DOHH2 (cell line): ENCODE measurements around the gene TMEM54.

Source experiments
- H3F3A ChIP-seq: fragments of 200-600 bp; sonication (generic), shearing (Covaris generic); 2 replicates; pipeline ENCODE4 v1.6.0; 2016; ENCODE audit warnings: antibody characterized with exemption, mild to moderate bottlenecking; ENCODE audit not compliant: control insufficient read depth, insufficient read depth
- H3K27ac ChIP-seq: fragments of 200-600 bp; sonication (generic); 2 replicates; pipeline ENCODE4 v1.5.1; 2014; ENCODE audit warnings: low read depth, mild to moderate bottlenecking, low read length, moderate library complexity
- H3K27me3 ChIP-seq: fragments of 200-600 bp; sonication (generic); 2 replicates; pipeline ENCODE4 v1.6.1; 2014; ENCODE audit warnings: mild to moderate bottlenecking, low read length, mixed read lengths; ENCODE audit not compliant: control insufficient read depth
- H3K36me3 ChIP-seq: fragments of 200-600 bp; sonication (generic); 2 replicates; pipeline ENCODE4 v1.6.1; 2014; ENCODE audit warnings: mild to moderate bottlenecking, low read length, moderate library complexity, mixed read lengths; ENCODE audit not compliant: control insufficient read depth
- H3K4me1 ChIP-seq: fragments of 200-600 bp; sonication (generic); 2 replicates; pipeline ENCODE4 v1.6.1; 2014; ENCODE audit warnings: mild to moderate bottlenecking, low read length, mixed read lengths; ENCODE audit not compliant: control insufficient read depth
- H3K4me2 ChIP-seq: fragments of 200-600 bp; sonication (generic); 2 replicates; pipeline ENCODE4 v1.6.0; 2014; ENCODE audit warnings: mild to moderate bottlenecking, low read length, moderate library complexity
- H3K4me3 ChIP-seq: fragments of 200-600 bp; sonication (generic); 2 replicates; pipeline ENCODE4 v1.5.1; 2014; ENCODE audit warnings: mild to moderate bottlenecking, low read length, mixed read lengths
- H3K79me2 ChIP-seq: fragments of 200-600 bp; sonication (generic); 2 replicates; pipeline ENCODE4 v1.6.1; 2014; ENCODE audit warnings: mild to moderate bottlenecking, low read length, mixed read lengths; ENCODE audit not compliant: control insufficient read depth
- H3K9me2 ChIP-seq: fragments of 200-600 bp; sonication (generic); replicated peaks from 2 replicates; pipeline ENCODE4 v1.6.1; 2014; ENCODE audit warnings: mild to moderate bottlenecking, low read length, mixed read lengths; ENCODE audit not compliant: control insufficient read depth
- H3K9me3 ChIP-seq: fragments of 200-600 bp; sonication (generic); 2 replicates; pipeline ENCODE4 v1.6.1; 2014; ENCODE audit warnings: antibody characterized with exemption, low read length, mixed read lengths; ENCODE audit not compliant: control insufficient read depth, insufficient read depth
- H4K20me1 ChIP-seq: fragments of 200-600 bp; sonication (generic); 2 replicates; pipeline ENCODE4 v1.6.0; 2014; ENCODE audit warnings: low read depth, mild to moderate bottlenecking, antibody characterized with exemption, low read length, moderate library complexity; ENCODE audit not compliant: control insufficient read depth, insufficient read depth
- CTCF ChIP-seq: fragments of 200-600 bp; sonication (generic); IDR thresholded peaks from one replicate; pipeline ENCODE4 v1.5.1; 2014; ENCODE audit warnings: antibody characterized with exemption, mild to moderate bottlenecking, low read depth, low read length; ENCODE audit not compliant: poor library complexity, severe bottlenecking
- EZH2phosphoT487 ChIP-seq: fragments of 200-600 bp; sonication (generic); IDR thresholded peaks from 2 replicates; pipeline ENCODE4 v1.6.1; 2017; ENCODE audit warnings: borderline replicate concordance, mild to moderate bottlenecking, antibody characterized with exemption, low read length, moderate library complexity, mixed read lengths

Gene TMEM54

DNA sequence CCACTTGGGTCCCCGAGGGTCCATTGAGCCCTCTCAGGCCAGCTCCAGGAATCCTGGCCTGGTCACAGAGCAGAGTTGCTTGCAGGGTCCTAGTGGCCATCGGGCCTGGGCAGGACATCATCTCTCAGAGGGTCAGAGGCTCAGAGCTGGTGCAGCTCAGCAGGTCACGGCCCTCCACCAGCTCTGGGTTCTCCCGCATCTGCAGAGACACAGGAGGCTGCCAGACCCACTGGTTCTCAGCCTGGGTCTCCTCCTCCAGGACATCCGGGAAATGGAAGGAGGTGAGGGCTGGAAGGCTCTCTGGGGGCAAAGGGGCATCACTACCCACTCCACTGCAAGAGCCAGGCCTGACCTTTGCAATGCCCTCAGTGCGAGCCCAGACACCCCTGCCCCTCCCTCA is 6.5 kb downstream of the TMEM54 start:
- no peaks in the 10 kb centered on the region for H3K4me1 ChIP-seq
- H3K79me2 ChIP-seq = no peaks in the 10 kb centered on the region
- no peaks in the 10 kb centered on the region for H3K9me2 ChIP-seq
- no peaks in the 10 kb centered on the region for H3K36me3 ChIP-seq
- no peak overlapping the region for H3K27ac ChIP-seq
- H3K4me3 ChIP-seq = no peak overlapping the region
- H3K27me3 ChIP-seq = peaks cover 37% of the 10 kb centered on the region
- TF ChIP-seq EZH2phosphoT487 (no peak), CTCF (no peak)
- H3F3A ChIP-seq = no peaks in the 10 kb centered on the region
- no peak overlapping the region for H3K4me2 ChIP-seq
- no peaks in the 10 kb centered on the region for H4K20me1 ChIP-seq
- H3K9me3 ChIP-seq = no peaks in the 10 kb centered on the region

DNA sequence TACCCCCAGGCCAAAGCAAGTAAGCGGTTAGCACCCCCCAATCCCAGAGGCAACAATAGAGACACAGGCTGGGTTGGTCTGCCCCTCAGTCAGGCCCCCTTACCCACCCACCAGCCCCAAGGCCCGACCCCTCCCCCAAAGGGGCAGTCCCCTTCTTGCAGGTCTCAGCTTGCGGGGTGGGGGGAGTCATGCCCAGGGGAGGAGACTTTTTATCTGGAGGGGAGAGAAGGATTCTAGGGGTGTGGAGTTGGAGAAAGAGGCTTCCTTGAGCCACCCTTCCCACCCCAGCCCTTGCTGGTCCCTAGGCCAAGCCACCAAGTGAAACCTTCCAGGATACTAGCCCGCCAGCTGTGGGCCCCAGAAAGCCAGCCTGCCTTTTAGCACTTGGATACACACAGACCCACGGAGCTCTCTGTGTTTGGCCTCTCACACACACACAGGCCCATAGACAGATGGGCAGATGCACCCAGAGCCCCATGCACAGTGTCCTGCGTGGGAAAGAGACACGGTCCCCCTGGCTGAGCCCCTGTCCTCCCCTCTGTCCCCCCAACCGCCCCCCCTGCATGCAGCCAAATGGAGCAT is 7.1 kb downstream of the TMEM54 start:
- TF ChIP-seq EZH2phosphoT487 (no peak), CTCF (no peak)
- no peaks in the 10 kb centered on the region for H3F3A ChIP-seq
- H3K79me2 ChIP-seq = no peaks in the 10 kb centered on the region
- H3K27me3 ChIP-seq = peaks cover 32% of the 10 kb centered on the region; the same call in 1 of the 2 replicates
- H3K36me3 ChIP-seq = no peaks in the 10 kb centered on the region
- H3K9me2 ChIP-seq = no peaks in the 10 kb centered on the region
- H3K4me1 ChIP-seq = no peaks in the 10 kb centered on the region
- no peak overlapping the region for H3K4me3 ChIP-seq
- H3K4me2 ChIP-seq = no peak overlapping the region
- H3K27ac ChIP-seq = no peak overlapping the region
- no peaks in the 10 kb centered on the region for H3K9me3 ChIP-seq
- H4K20me1 ChIP-seq = no peaks in the 10 kb centered on the region

DNA sequence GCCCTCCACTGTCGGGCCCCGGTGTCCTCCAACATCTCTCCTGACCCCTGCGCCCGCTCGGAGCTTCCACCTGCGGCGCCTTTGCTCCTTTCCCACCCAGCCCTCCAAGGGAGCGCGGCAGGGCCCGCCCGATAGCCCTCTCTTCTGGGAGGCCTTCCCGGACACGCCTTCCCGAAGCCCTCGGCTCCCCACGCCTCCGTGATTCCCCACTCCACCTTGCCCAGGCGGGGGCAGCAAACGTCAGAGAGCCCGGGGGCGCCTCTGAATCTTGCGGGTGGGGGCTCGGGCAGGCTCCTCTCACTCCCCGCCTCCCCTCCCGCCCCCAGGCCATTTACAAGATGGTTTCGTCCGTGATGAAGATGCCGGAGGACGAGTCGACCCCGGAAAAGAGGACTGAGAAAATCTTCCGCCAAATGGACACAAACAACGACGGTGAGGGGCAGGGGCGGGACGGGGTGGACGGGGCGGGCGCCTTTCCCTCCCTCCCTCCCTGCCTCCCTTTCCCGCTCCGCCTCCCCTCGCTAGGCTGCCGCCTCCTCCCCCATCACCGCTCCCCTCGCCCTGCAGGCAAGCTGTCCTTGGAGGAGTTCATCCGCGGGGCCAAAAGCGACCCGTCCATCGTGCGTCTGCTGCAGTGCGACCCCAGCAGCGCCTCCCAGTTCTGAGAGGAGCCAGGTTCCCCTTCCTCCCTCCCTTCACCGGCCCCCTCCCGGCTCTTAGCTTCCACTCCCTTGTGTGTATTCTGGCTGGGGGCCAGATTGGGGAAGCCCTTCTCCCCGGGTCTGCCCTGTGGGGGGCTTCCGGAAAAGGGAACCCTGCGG is 7.8 kb downstream of the TMEM54 start:
- Histone ChIP-seq H3K27me3 (peaks cover 25% of the 10 kb centered on the region; the same call in 1 of the 2 replicates), H3K27ac (no peak overlapping the region), H4K20me1 (no peaks in the 10 kb centered on the region), H3K79me2 (no peaks in the 10 kb centered on the region), H3K4me1 (no peaks in the 10 kb centered on the region), H3K9me2 (no peaks in the 10 kb centered on the region), H3K4me3 (no peak overlapping the region), H3K36me3 (no peaks in the 10 kb centered on the region), H3K9me3 (no peaks in the 10 kb centered on the region), H3K4me2 (no peak overlapping the region), H3F3A (no peaks in the 10 kb centered on the region)
- TF ChIP-seq EZH2phosphoT487 (no peak), CTCF (no peak)
